ENCODE data around the gene FNBP1.

The FNBP1 gene

DNA sequence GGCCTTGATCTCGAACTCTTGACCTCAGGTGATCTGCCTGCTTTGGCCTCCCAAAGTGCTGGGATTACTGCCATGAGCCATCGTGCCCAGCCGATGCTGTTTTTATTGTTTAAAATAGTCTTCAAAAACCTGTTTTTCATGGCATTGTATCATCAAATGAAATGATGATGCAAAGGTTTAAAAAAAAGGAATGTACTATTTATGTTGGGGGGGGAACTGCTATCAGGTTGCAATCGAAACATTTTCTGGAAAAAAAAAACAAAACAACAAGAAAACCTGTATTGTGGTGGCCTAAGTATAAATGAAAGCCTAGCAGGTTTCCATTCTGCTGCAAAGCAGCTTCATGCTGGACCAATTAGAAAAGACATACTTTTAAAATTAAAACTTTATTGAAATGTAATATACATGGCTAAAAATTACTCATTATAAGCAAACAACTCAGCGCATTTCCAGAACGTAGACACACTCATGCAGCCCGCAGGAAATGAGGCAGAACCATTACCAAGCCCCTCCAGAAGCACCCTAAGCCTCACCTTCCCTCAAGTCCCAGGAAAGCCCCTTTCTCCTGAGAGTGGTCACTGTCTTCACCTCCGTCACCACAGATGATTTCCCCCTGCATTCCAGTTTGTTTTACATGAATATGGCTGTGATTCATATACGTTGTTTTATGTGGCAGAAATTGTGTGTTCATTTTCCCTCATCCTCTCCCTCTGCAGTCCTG, 29.7 kb upstream of the FNBP1 start:
- no peaks in the 10 kb centered on the region for H3K9me2 ChIP-seq (replicated peaks; ENCODE audit: insufficient read depth, low read length)
- H4K20me1 ChIP-seq (ENCODE audit: low read depth, low read length), result no peaks in the 10 kb centered on the region
- no peak overlapping the region for H3K9ac ChIP-seq (ENCODE audit: low read length)
- 0 out of 2 replicates have a peak, but pooled peaks cover 3% of the 10 kb centered on the region for H3K36me3 ChIP-seq (ENCODE audit: low read length)
- no peaks in the 10 kb centered on the region for H3K9me3 ChIP-seq (ENCODE audit: insufficient read depth, low read length)
- H3F3A ChIP-seq (ENCODE audit: insufficient read depth), result no peaks in the 10 kb centered on the region
- no peak overlapping the region for H3K4me2 ChIP-seq (ENCODE audit: low read depth, low read length, poor library complexity, severe bottlenecking)
- TF ChIP-seq EZH2phosphoT487 (conservative IDR thresholded peaks at IDR 0.05; ENCODE audit: low read length), result no peak
- TF ChIP-seq, protein P1, sequence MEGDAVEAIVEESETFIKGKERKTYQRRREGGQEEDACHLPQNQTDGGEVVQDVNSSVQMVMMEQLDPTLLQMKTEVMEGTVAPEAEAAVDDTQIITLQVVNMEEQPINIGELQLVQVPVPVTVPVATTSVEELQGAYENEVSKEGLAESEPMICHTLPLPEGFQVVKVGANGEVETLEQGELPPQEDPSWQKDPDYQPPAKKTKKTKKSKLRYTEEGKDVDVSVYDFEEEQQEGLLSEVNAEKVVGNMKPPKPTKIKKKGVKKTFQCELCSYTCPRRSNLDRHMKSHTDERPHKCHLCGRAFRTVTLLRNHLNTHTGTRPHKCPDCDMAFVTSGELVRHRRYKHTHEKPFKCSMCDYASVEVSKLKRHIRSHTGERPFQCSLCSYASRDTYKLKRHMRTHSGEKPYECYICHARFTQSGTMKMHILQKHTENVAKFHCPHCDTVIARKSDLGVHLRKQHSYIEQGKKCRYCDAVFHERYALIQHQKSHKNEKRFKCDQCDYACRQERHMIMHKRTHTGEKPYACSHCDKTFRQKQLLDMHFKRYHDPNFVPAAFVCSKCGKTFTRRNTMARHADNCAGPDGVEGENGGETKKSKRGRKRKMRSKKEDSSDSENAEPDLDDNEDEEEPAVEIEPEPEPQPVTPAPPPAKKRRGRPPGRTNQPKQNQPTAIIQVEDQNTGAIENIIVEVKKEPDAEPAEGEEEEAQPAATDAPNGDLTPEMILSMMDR (IDR thresholded peaks at IDR 0.05; ENCODE audit: insufficient read depth, low read length, poor library complexity, severe bottlenecking), result no peak
- no peak overlapping the region for H2AFZ ChIP-seq (ENCODE audit: low read depth, low read length, severe bottlenecking)
- no peaks in the 10 kb centered on the region for H3K27me3 ChIP-seq (ENCODE audit: low read length)
- H3K27ac ChIP-seq (ENCODE audit: low read depth, low read length), result no peak overlapping the region
- H3K79me2 ChIP-seq (ENCODE audit: insufficient read depth, low read length), result peaks cover 55% of the 10 kb centered on the region
- H3K4me3 ChIP-seq (ENCODE audit: insufficient read depth, low read length, poor library complexity, severe bottlenecking), result no peak overlapping the region

- no peaks in the 10 kb centered on the region for H3F3A ChIP-seq (ENCODE audit: insufficient read depth)
- H3K9ac ChIP-seq (ENCODE audit: low read length), result no peak overlapping the region
- H3K4me3 ChIP-seq (ENCODE audit: insufficient read depth, low read length, poor library complexity, severe bottlenecking), result no peak overlapping the region
- no peaks in the 10 kb centered on the region for H3K9me3 ChIP-seq (ENCODE audit: insufficient read depth, low read length)
- H3K36me3 ChIP-seq (ENCODE audit: low read length), result no peaks in the 10 kb centered on the region
- H3K27me3 ChIP-seq (ENCODE audit: low read length), result no peaks in the 10 kb centered on the region
- H2AFZ ChIP-seq (ENCODE audit: low read depth, low read length, severe bottlenecking), result no peak overlapping the region
- peaks cover 74% of the 10 kb centered on the region for H3K79me2 ChIP-seq (ENCODE audit: insufficient read depth, low read length)
- no peaks in the 10 kb centered on the region for H3K9me2 ChIP-seq (replicated peaks; ENCODE audit: insufficient read depth, low read length)
- no peak overlapping the region for H3K4me2 ChIP-seq (ENCODE audit: low read depth, low read length, poor library complexity, severe bottlenecking)
- H3K27ac ChIP-seq (ENCODE audit: low read depth, low read length), result no peak overlapping the region
- TF ChIP-seq, protein P1 (IDR thresholded peaks at IDR 0.05; ENCODE audit: insufficient read depth, low read length, poor library complexity, severe bottlenecking), result no peak
- no peak for TF ChIP-seq EZH2phosphoT487 (conservative IDR thresholded peaks at IDR 0.05; ENCODE audit: low read length)
- no peaks in the 10 kb centered on the region for H4K20me1 ChIP-seq (ENCODE audit: low read depth, low read length)
Observed at GRCh38 chr9:130069048-130069447, 26.1 kb upstream of the FNBP1 start.

GRCh38 chr9:130064621-130065020, 21.6 kb upstream of the FNBP1 start:
- no peak overlapping the region for H3K4me3 ChIP-seq (ENCODE audit: insufficient read depth, low read length, poor library complexity, severe bottlenecking)
- no peak overlapping the region for H3K9ac ChIP-seq (ENCODE audit: low read length)
- H3K36me3 ChIP-seq (ENCODE audit: low read length), result no peaks in the 10 kb centered on the region
- no peaks in the 10 kb centered on the region for H3K9me3 ChIP-seq (ENCODE audit: insufficient read depth, low read length)
- H3K27me3 ChIP-seq (ENCODE audit: low read length), result no peaks in the 10 kb centered on the region
- no peaks in the 10 kb centered on the region for H4K20me1 ChIP-seq (ENCODE audit: low read depth, low read length)
- H3K9me2 ChIP-seq (replicated peaks; ENCODE audit: insufficient read depth, low read length), result no peaks in the 10 kb centered on the region
- H3K79me2 ChIP-seq (ENCODE audit: insufficient read depth, low read length), result peaks cover 80% of the 10 kb centered on the region
- no peak for TF ChIP-seq EZH2phosphoT487 (conservative IDR thresholded peaks at IDR 0.05; ENCODE audit: low read length)
- TF ChIP-seq, protein P1 (IDR thresholded peaks at IDR 0.05; ENCODE audit: insufficient read depth, low read length, poor library complexity, severe bottlenecking), result no peak
- H3K27ac ChIP-seq (ENCODE audit: low read depth, low read length), result no peak overlapping the region
- H3F3A ChIP-seq (ENCODE audit: insufficient read depth), result no peaks in the 10 kb centered on the region
- no peak overlapping the region for H3K4me2 ChIP-seq (ENCODE audit: low read depth, low read length, poor library complexity, severe bottlenecking)
- no peak overlapping the region for H2AFZ ChIP-seq (ENCODE audit: low read depth, low read length, severe bottlenecking)
